KMS-11 (cell line): ENCODE data around the gene UBE2D2.

ENCODE experiments used
- H2AFZ ChIP-seq: fragments of 200-600 bp; sonication (generic); 2 replicates; pipeline ENCODE4 v1.6.1; 2016; ENCODE audit warnings: antibody characterized with exemption, mixed run types, low read depth
- H3K27ac ChIP-seq: fragments of 200-600 bp; sonication (generic); 2 replicates; pipeline ENCODE4 v1.6.1; 2016; ENCODE audit warnings: mild to moderate bottlenecking, mixed run types
- H3K27me3 ChIP-seq: fragments of 200-600 bp; sonication (generic); 2 replicates; pipeline ENCODE4 v1.6.1; 2017; ENCODE audit warnings: mild to moderate bottlenecking, low read depth, mixed run types, moderate library complexity; ENCODE audit not compliant: insufficient read depth
- H3K36me3 ChIP-seq: fragments of 200-600 bp; sonication (generic); 2 replicates; pipeline ENCODE4 v1.6.1; 2017; ENCODE audit warnings: mild to moderate bottlenecking, mixed run types; ENCODE audit not compliant: insufficient read depth
- H3K4me1 ChIP-seq: fragments of 200-600 bp; sonication (generic); 2 replicates; pipeline ENCODE4 v1.6.1; 2016; ENCODE audit warnings: mild to moderate bottlenecking, low read depth, mixed run types; ENCODE audit not compliant: poor library complexity, severe bottlenecking
- H3K4me2 ChIP-seq: fragments of 200-600 bp; sonication (generic); 2 replicates; pipeline ENCODE4 v1.7.0; 2016; ENCODE audit warnings: mild to moderate bottlenecking, mixed run types
- H3K4me3 ChIP-seq: fragments of 200-600 bp; sonication (generic); IDR thresholded peaks from 2 replicates; pipeline ENCODE4 v1.6.1; 2017; ENCODE audit warnings: low read depth, low read length, mixed read lengths; ENCODE audit not compliant: insufficient read depth
- H3K79me2 ChIP-seq: fragments of 200-600 bp; sonication (generic); 2 replicates; pipeline ENCODE4 v1.6.1; 2016; ENCODE audit warnings: low read depth, mixed run types; ENCODE audit not compliant: insufficient read depth
- H3K9ac ChIP-seq: fragments of 200-600 bp; sonication (generic); 2 replicates; pipeline ENCODE4 v1.6.1; 2016; ENCODE audit warnings: mild to moderate bottlenecking, mixed run types
- H4K20me1 ChIP-seq: fragments of 200-600 bp; sonication (generic); 2 replicates; pipeline ENCODE4 v1.6.1; 2016; ENCODE audit warnings: mild to moderate bottlenecking, mixed run types; ENCODE audit not compliant: insufficient read depth
- TF ChIP-seq, protein P1 (sequence below): fragments of 200-600 bp; sonication (generic); conservative IDR thresholded peaks from 2 replicates; pipeline ENCODE4 v1.6.1; 2017; ENCODE audit warnings: low read depth, mild to moderate bottlenecking, antibody characterized with exemption, low read length, moderate library complexity, mixed read lengths

UBE2D2 gene

DNA sequence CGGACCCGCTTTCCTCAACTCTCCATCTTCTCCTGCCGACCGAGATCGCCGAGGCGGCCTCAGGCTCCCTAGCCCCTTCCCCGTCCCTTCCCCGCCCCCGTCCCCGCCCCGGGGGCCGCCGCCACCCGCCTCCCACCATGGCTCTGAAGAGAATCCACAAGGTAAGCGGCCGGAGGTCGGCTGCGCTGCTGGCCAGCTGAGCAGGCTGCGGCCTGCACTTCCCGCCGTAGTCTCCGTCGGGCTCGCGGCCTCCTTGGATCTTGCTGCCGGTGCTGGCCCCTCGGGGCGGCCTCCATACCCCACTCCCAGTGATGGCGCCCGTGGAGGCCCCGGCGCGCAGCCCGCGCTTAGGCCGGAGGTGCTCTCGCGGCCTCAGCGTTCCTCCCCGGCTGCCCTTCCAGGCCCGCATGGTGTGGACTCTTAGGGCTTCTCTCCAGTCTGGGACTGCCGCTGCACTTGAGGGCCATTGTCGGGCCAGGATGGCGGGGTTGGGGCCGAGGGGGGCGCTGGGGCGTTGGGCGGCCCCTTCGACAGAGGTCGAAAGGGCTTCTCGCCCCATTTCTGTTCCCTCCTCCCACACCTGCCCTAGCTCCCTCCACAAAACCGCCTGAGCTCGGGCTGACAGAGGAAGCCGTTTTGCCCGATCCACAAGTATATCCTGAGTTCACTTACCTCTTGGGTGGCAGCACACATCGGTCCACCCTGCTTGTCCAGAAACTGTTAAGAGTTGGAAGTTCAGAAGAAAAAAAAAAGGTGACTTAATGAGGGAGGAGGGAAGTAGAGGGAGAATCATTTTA is 714 bp downstream of the UBE2D2 start:
- peak overlapping the region; percentile 84 for H3K27ac ChIP-seq
- 0 out of 2 replicates have a peak, but pooled peaks cover 4% of the 10 kb centered on the region for H4K20me1 ChIP-seq
- peak overlapping the region; percentile 96 for H3K4me2 ChIP-seq
- H3K9ac ChIP-seq, result peak overlapping the region; percentile 85
- H3K79me2 ChIP-seq, result peaks cover 52% of the 10 kb centered on the region
- H3K4me1 ChIP-seq, result peaks cover 47% of the 10 kb centered on the region
- H3K4me3 ChIP-seq, result no peak overlapping the region
- TF ChIP-seq, protein P1, sequence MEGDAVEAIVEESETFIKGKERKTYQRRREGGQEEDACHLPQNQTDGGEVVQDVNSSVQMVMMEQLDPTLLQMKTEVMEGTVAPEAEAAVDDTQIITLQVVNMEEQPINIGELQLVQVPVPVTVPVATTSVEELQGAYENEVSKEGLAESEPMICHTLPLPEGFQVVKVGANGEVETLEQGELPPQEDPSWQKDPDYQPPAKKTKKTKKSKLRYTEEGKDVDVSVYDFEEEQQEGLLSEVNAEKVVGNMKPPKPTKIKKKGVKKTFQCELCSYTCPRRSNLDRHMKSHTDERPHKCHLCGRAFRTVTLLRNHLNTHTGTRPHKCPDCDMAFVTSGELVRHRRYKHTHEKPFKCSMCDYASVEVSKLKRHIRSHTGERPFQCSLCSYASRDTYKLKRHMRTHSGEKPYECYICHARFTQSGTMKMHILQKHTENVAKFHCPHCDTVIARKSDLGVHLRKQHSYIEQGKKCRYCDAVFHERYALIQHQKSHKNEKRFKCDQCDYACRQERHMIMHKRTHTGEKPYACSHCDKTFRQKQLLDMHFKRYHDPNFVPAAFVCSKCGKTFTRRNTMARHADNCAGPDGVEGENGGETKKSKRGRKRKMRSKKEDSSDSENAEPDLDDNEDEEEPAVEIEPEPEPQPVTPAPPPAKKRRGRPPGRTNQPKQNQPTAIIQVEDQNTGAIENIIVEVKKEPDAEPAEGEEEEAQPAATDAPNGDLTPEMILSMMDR, result no peak
- H3K27me3 ChIP-seq, result no peaks in the 10 kb centered on the region
- H3K36me3 ChIP-seq, result no peaks in the 10 kb centered on the region
- peak overlapping the region; percentile 61; the same call in 1 of the 2 replicates for H2AFZ ChIP-seq

DNA sequence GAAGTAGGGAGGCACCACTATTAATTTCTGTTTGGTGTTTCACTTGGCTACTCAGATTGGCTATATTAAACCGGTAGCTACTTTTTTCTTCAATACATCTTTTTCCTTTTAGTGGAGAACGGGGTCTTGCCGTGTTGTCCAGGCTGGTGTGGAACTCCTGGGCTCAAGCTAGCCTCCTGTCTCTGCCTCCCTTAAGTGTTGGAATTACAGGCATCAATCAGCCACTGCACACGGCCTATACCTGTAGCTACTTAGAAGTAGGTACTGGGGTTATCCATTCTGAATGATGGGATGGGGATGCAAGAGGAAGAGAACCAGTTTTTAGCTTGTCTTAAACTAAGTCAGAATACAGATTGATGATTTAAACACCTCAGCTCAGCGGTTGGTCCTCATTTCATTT is 1.7 kb downstream of the UBE2D2 start:
- H3K79me2 ChIP-seq, result peaks cover 61% of the 10 kb centered on the region
- H3K4me1 ChIP-seq, result peaks cover 53% of the 10 kb centered on the region
- 0 out of 2 replicates have a peak, but pooled peaks cover 8% of the 10 kb centered on the region for H4K20me1 ChIP-seq
- H3K9ac ChIP-seq, result peak overlapping the region; percentile 85; the same call in 1 of the 2 replicates
- H3K4me2 ChIP-seq, result peak overlapping the region; percentile 96
- no peaks in the 10 kb centered on the region for H3K27me3 ChIP-seq
- no peak overlapping the region for H3K4me3 ChIP-seq
- H3K36me3 ChIP-seq, result no peaks in the 10 kb centered on the region
- peak overlapping the region; percentile 84 for H3K27ac ChIP-seq
- TF ChIP-seq, protein P1, result no peak
- no peak overlapping the region for H2AFZ ChIP-seq

DNA sequence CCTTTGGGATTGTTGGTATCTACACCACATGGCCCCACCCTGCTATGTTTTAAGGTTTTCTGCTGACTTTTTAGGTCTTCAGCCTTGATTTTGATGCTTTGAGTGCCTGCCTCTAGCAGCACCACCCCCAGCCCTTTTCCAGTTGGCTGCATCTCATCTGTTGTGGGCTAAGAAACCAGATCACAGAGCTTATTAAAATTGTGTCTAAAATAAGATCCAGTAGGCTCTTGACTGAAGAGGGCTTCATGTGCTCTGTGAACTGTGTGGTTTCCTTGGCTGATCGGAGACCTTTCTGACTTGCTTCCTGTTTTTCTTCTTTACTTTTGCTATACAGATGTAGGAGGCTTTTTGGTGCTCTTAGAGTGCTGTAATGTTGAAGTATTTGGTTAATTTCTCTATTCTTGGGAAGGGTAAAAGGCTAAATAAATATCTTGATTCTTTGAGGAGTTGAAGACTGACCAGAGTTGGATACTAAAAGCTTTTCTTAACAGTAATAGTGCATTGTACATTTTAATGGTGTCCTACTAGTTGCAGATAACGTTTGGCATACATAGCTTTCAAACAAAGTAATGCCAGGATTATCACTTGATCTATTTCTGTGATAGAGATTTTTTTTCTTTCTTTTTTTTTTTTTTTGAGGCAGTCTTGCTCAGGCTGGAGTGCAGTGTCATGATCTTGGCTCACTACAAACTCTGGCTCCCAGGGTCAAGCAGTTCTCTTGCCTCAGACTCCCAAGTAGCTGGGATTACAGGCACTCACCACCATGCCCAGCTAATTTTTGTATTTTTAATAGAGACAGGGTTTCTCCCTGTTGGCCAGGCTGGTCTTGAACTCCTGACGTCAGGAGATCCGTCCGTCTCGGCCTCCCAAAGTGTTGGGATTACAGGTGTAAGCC is 4.5 kb downstream of the UBE2D2 start:
- Histone ChIP-seq H3K79me2 (peaks cover 90% of the 10 kb centered on the region), H3K36me3 (no peaks in the 10 kb centered on the region), H3K9ac (peak overlapping the region; percentile 3; the same call in 1 of the 2 replicates), H3K4me2 (peak overlapping the region; percentile 96), H3K4me3 (no peak overlapping the region), H2AFZ (no peak overlapping the region), H3K4me1 (peaks cover 47% of the 10 kb centered on the region), H4K20me1 (0 out of 2 replicates have a peak, but pooled peaks cover 8% of the 10 kb centered on the region), H3K27me3 (no peaks in the 10 kb centered on the region), H3K27ac (peak overlapping the region; percentile 45; the same call in 1 of the 2 replicates)
- TF ChIP-seq, protein P1, result no peak

DNA sequence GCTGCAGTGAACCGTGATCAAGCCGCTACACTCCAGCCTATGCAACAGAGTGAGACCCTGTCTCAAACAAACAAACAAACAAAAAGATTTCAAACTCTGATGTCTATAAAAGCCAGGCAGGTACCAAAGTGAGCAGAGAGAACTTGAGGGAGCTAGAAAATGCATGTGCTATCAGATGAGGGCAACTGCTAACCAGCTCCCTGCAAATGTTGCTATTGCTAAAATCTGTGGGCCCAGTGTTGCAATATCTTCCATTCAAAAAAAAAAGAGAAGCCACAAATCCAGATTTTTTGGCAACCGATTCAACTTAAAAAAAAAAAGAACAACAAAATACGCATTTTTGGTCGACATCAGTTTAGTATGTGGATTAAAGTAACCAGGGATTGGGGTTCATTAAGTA is 5.5 kb downstream of the UBE2D2 start:
- no peak overlapping the region for H3K27ac ChIP-seq
- no peak overlapping the region for H3K4me2 ChIP-seq

More for the DNA sequence above, 5.5 kb downstream of the UBE2D2 start:
- H3K9ac ChIP-seq, result no peak overlapping the region
- peaks cover 47% of the 10 kb centered on the region for H3K4me1 ChIP-seq
- H3K79me2 ChIP-seq, result peaks cover 99% of the 10 kb centered on the region
- 0 out of 2 replicates have a peak, but pooled peaks cover 11% of the 10 kb centered on the region for H4K20me1 ChIP-seq
- no peaks in the 10 kb centered on the region for H3K27me3 ChIP-seq
- no peak overlapping the region for H2AFZ ChIP-seq
- TF ChIP-seq, protein P1, result no peak
- no peaks in the 10 kb centered on the region for H3K36me3 ChIP-seq
- no peak overlapping the region for H3K4me3 ChIP-seq
